ENCODE data around the gene MAP7. TPM values are rescaled to one million over a fixed set of nuclear protein-coding genes. Genes with fewer than 3 reads are reported as not detected.

MAP7 gene
- total RNA-seq, 2 experiments from 2014 or later = 1.1 to 1.3 TPM

DNA sequence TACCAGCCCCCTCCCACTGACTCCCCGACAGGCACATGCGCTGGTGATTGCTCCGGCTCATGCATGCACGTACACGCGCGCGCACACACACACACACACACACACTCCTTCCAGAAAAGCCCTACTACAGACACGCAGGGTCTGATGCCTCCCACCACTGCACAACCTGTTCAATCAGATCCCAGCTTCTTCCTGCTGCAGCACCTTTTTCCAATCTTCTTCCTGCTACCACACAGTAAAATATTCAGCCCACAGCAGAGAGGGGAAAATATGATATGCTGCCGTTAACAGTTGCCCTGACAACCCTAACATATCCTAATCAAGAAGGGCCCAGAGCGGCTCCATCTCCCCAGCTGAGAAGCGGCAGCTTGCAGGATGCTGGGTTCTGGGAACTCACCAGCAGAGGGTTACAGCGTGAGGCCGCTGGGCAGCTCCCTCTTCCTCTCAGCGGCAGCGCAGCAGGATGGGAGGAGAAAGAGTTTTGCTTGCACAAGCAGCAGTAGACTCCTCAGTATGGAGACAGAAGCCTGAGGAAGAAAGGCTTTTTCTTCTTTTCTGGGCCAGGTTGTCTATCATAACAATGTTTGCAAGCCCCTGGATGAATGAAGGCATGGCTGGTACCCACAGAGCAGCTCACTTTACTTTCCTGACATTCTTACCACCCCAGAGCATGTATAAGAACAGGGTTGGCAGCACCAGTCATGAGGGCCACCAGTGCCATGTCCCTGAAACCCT, 23.9 kb downstream of the MAP7 start:
- no peaks in the 10 kb centered on the region for H3K36me3 Mint-ChIP-seq (ENCODE audit: low read depth)
- H3K4me3 Mint-ChIP-seq = peak overlapping the region; percentile 61
- intact Hi-C loops (cut with micrococcal nuclease) = loop anchor here (1.0 to 2.0 kb wide), 4 partner anchors 16 to 266 kb away; partner anchors contain the start of genes BCLAF1 and MAP3K5
- DNase-seq = peak; percentile 73
- H3K9me3 Mint-ChIP-seq = no peaks in the 10 kb centered on the region
- CTCF ChIA-PET = interaction anchor here (0.6 to 1.6 kb wide), 5 partner anchors 16 to 76 kb away, joined by 3 to 5 read pairs (median 4); partner anchors contain the start of gene MAP7
- H3K27me3 Mint-ChIP-seq (ENCODE audit: low read depth) = peaks cover 10% of the 10 kb centered on the region
- peak overlapping the region; percentile 44 for H3K27ac Mint-ChIP-seq
- H3K4me1 Mint-ChIP-seq (ENCODE audit: low read depth) = peaks cover 23% of the 10 kb centered on the region

DNA sequence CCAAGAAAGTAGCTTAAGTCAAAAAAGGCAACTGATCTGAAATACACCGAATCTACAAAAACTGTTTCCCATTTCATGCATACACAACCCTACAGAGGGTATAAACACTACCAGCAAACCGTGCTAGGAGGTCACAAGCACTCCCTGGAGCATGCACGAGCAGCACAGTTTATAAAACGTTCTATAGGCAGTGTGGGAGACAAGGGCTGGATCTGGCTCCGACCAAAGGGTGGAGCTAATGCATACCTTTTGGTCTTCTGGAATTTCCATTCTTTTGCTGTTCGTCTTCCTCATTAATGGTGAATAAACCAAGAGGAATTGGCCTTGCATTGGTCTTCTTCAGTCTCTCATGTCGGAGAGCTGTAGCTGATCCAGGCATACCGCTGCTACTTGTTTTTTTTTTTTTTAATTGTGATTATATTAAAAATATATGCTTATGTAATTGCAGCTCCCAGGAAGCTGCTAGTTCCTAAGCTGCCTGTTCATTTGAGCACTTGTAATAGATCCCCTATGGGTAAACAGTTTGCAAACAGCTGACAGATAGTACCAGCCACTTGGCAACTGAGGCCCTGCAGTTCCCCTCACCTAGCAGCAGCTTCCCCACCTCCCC, 24.5 kb downstream of the MAP7 start:
- CTCF ChIA-PET = interaction anchor here (0.6 to 1.6 kb wide), 7 partner anchors 15 to 529 kb away, joined by 4 to 5 read pairs (median 4); partner anchors contain the start of gene MAP7
- Mint-ChIP-seq H3K27me3 (ENCODE audit: low read depth) (peaks cover 10% of the 10 kb centered on the region), H3K4me1 (ENCODE audit: low read depth) (peaks cover 23% of the 10 kb centered on the region), H3K36me3 (ENCODE audit: low read depth) (no peaks in the 10 kb centered on the region), H3K27ac (no peak overlapping the region), H3K4me3 (no peak overlapping the region), H3K9me3 (no peaks in the 10 kb centered on the region)
- intact Hi-C loops (cut with micrococcal nuclease) = loop anchor here (1.0 to 2.0 kb wide), 4 partner anchors 15 to 267 kb away; partner anchors contain the start of genes BCLAF1 and MAP3K5
- DNase-seq = no peak

DNA sequence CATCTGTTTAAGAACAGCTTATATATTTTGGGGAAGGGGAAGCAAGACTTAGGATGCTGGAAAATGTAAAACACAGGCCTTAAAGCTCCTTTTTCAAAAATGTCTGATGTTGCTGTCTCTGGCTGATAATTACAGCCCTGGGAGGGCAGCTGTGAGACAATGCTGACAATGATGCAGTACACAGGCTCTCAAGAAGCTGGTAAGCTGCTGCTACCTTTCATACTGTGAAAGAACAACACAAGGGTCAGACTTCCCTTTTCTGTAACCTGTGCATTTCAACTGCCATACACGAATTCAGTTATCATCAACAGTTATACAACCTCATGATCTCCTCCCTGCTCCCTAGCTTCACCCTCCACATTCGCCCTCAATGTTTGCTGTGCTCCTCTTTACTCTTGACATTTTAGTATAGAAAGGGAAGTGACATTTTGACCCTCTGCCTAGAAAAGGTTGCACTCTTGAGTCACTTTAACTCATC, 25.2 kb downstream of the MAP7 start:
- CTCF ChIA-PET = interaction anchor here (0.7 to 1.6 kb wide), 3 partner anchors 15 to 90 kb away, joined by 4 read pairs; no protein-coding TSS in a partner anchor
- Mint-ChIP-seq H3K4me1 (ENCODE audit: low read depth) (peaks cover 23% of the 10 kb centered on the region), H3K9me3 (no peaks in the 10 kb centered on the region), H3K4me3 (no peak overlapping the region), H3K27ac (no peak overlapping the region), H3K27me3 (ENCODE audit: low read depth) (peaks cover 10% of the 10 kb centered on the region), H3K36me3 (ENCODE audit: low read depth) (no peaks in the 10 kb centered on the region)
- no peak for DNase-seq
- intact Hi-C loops (cut with micrococcal nuclease) = no loop called here

DNA sequence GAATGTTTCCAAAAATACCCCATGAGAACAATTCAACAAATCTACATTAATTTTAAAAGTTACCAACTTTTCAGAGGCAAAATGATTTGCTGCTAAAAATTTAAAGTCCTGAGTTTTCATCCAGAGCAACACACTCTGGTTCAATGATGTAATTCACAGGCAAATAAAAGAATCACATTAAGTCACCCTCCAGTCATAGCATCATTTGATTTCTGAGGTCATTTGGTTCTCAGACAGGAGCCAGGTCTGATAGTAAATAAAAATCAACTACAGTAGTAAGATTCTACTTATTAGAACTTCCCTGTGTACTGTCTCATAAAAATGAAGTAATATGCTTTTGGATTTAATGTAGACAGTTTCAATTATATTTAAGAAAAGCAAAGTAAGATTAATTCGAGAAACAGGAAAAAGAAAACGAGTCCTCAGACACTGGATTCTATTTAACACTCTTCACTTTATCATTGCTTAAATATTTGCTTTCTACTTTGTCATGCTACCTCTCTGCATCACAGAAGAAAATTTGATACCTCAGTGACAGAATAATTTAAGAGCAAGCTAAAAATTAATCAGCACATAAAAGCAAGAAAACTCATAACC, 25.8 kb downstream of the MAP7 start:
- H3K4me3 Mint-ChIP-seq = no peak overlapping the region
- CTCF ChIA-PET = interaction anchor here (1.1 to 1.6 kb wide), 2 partner anchors 14 to 90 kb away, joined by 4 read pairs; no protein-coding TSS in a partner anchor

DNA sequence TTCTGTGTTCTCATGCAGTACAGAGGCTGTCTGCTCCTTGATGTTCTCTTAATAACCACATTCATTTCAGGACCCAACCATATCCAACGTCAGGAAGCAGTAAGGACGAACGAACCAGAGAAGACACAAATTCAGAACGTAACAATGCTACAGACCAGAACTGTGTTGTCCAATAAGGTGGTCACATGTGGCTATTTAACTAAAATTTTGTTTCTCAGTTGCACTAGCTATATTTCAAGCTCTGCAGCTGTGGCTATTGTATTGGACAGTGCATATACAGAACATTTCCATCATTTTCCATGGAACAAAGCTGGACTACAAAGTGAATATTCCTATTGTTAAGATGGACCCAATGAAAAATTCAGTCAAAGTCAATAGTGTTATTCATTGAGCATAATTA, 27.0 kb downstream of the MAP7 start:
- intact Hi-C loops (cut with micrococcal nuclease) = no loop called here
- H3K27ac Mint-ChIP-seq = no peak overlapping the region
- DNase-seq = no peak
- CTCF ChIA-PET = no interaction called here
- H3K36me3 Mint-ChIP-seq (ENCODE audit: low read depth) = no peaks in the 10 kb centered on the region
- H3K9me3 Mint-ChIP-seq = no peaks in the 10 kb centered on the region
- H3K4me1 Mint-ChIP-seq (ENCODE audit: low read depth) = peaks cover 23% of the 10 kb centered on the region
- H3K4me3 Mint-ChIP-seq = no peak overlapping the region
- peaks cover 7% of the 10 kb centered on the region for H3K27me3 Mint-ChIP-seq (ENCODE audit: low read depth)

More for the DNA sequence above, 25.8 kb downstream of the MAP7 start:
- no peaks in the 10 kb centered on the region for H3K36me3 Mint-ChIP-seq (ENCODE audit: low read depth)
- H3K9me3 Mint-ChIP-seq = no peaks in the 10 kb centered on the region
- peaks cover 10% of the 10 kb centered on the region for H3K27me3 Mint-ChIP-seq (ENCODE audit: low read depth)
- no peak for DNase-seq
- intact Hi-C loops (cut with micrococcal nuclease) = no loop called here
- peaks cover 23% of the 10 kb centered on the region for H3K4me1 Mint-ChIP-seq (ENCODE audit: low read depth)
- no peak overlapping the region for H3K27ac Mint-ChIP-seq

DNA sequence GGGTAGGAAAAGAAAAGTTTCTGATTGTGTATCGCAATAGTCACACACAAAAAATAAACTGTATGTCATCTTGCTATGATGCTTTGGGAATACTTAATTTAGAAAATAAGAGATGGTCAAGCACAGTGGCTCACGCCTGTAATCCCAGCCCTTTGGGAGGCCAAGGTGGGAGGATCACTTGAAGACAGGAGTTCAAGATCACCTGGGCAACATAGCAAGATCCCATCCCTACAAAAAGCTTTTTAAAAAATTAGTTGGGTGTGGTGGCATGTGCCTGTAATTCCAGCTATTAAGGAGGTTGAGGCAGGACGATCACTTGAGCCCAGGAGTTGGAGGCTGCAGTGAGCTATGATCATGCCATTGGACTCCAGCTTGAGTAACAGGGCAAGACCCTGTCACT, 27.6 kb downstream of the MAP7 start:
- no peak overlapping the region for H3K27ac Mint-ChIP-seq
- no peaks in the 10 kb centered on the region for H3K36me3 Mint-ChIP-seq (ENCODE audit: low read depth)
- H3K4me1 Mint-ChIP-seq (ENCODE audit: low read depth) = peaks cover 23% of the 10 kb centered on the region
- DNase-seq = no peak
- H3K4me3 Mint-ChIP-seq = no peak overlapping the region
- CTCF ChIA-PET = interaction anchor here (0.6 kb wide), 1 partner anchor 125 kb away, joined by 4 read pairs; no protein-coding TSS in a partner anchor
- peaks cover 7% of the 10 kb centered on the region for H3K27me3 Mint-ChIP-seq (ENCODE audit: low read depth)
- intact Hi-C loops (cut with micrococcal nuclease) = no loop called here
- no peaks in the 10 kb centered on the region for H3K9me3 Mint-ChIP-seq

DNA sequence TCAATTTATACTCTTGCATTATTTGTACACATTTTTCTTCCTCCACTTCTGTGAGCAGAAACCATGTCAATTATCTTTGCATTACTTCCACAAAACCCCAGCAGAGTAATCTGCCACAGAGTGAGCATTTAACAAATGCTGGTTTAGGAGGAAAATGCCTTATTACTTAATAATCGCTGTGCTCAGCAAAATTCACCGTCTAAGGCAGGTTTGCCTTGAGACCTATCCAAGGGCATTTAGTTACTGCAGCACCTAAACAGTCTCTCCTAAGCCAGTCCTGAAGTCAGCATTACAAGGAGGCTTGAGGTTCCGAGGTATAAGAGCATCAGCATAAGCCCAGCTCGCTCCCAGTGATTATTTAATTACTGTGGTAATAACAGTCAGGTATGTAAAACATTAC, 28.3 kb downstream of the MAP7 start:
- no peaks in the 10 kb centered on the region for H3K9me3 Mint-ChIP-seq
- DNase-seq = no peak
- H3K27me3 Mint-ChIP-seq (ENCODE audit: low read depth) = peaks cover 7% of the 10 kb centered on the region
- H3K27ac Mint-ChIP-seq = no peak overlapping the region
- intact Hi-C loops (cut with micrococcal nuclease) = no loop called here
- no peaks in the 10 kb centered on the region for H3K36me3 Mint-ChIP-seq (ENCODE audit: low read depth)
- H3K4me3 Mint-ChIP-seq = no peak overlapping the region
- CTCF ChIA-PET = no interaction called here
- peaks cover 21% of the 10 kb centered on the region for H3K4me1 Mint-ChIP-seq (ENCODE audit: low read depth)

DNA sequence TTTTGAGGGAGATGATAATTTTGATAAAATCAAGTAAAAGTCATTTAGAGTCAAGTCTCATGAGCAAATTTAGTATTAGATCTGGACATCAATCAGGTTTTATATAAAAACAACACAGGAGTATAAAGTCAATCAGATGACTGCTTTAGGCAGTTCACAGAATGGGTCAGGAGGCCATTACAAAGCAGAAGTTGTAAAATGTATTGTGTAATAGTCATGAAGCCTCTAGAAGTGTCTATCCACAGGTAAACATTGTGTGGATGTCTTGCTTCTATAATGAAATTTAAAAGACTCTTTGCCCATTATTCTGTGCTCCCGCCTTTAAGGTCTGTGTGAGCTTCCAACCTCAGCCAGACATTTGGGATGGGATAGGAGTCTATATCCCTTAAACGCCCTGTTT, 28.8 kb downstream of the MAP7 start:
- no peak for DNase-seq
- H3K27me3 Mint-ChIP-seq (ENCODE audit: low read depth) = peaks cover 4% of the 10 kb centered on the region
- no peaks in the 10 kb centered on the region for H3K36me3 Mint-ChIP-seq (ENCODE audit: low read depth)
- no peak overlapping the region for H3K27ac Mint-ChIP-seq
- peaks cover 16% of the 10 kb centered on the region for H3K4me1 Mint-ChIP-seq (ENCODE audit: low read depth)
- intact Hi-C loops (cut with micrococcal nuclease) = no loop called here
- CTCF ChIA-PET = no interaction called here
- no peak overlapping the region for H3K4me3 Mint-ChIP-seq
- no peaks in the 10 kb centered on the region for H3K9me3 Mint-ChIP-seq

DNA sequence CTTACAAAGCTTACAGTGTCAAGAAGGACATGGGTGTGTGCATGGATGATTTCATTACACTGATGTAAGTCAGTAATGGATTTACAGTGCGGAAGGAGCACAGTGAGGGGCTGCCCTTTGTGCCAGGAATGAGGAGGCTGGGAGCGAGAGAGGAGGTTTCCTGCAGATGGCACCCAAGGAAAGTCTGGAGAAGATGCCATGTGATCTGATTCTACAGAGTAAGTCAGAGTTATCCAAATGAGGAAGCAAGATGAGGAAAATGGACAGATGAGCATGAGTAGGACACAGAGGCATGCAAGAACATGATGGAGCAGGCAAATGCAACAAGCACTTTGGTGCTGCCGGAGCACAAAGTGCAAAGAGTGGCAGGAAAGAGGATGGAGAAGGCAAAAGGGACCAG, 29.7 kb downstream of the MAP7 start:
- Mint-ChIP-seq H3K4me1 (ENCODE audit: low read depth) (peaks cover 9% of the 10 kb centered on the region), H3K9me3 (no peaks in the 10 kb centered on the region), H3K27ac (no peak overlapping the region), H3K36me3 (ENCODE audit: low read depth) (no peaks in the 10 kb centered on the region), H3K27me3 (ENCODE audit: low read depth) (no peaks in the 10 kb centered on the region), H3K4me3 (no peak overlapping the region)
- DNase-seq = no peak
- intact Hi-C loops (cut with micrococcal nuclease) = no loop called here
- CTCF ChIA-PET = interaction anchor here (0.6 to 0.9 kb wide), 2 partner anchors 29 to 42 kb away, joined by 3 to 4 read pairs; partner anchors contain the start of gene MAP7

DNA sequence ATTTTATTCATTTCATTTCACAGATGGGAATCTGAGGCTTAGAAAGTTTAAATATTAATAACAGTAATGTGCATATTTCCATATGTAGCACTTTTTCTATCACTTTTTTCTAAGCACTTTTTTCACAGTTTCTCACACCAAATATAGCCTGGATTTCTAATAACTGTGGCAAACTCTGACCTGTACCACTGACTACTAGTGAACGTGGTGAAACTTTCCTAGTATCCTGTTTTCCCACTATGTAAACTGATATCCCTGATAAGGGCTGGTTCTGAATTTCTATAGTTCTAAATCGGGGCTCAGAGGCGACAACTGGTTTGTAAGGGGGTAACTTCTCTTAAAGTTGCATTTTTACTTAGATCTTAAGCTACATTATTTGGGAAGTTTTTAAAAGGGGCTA, 32.6 kb downstream of the MAP7 start:
- Mint-ChIP-seq H3K27me3 (ENCODE audit: low read depth) (no peaks in the 10 kb centered on the region), H3K9me3 (no peaks in the 10 kb centered on the region), H3K4me1 (ENCODE audit: low read depth) (no peaks in the 10 kb centered on the region), H3K36me3 (ENCODE audit: low read depth) (no peaks in the 10 kb centered on the region), H3K27ac (no peak overlapping the region), H3K4me3 (no peak overlapping the region)
- intact Hi-C loops (cut with micrococcal nuclease) = no loop called here
- CTCF ChIA-PET = interaction anchor here (0.5 kb wide), 1 partner anchor 10 kb away, joined by 3 read pairs; no protein-coding TSS in a partner anchor
- DNase-seq = no peak

DNA sequence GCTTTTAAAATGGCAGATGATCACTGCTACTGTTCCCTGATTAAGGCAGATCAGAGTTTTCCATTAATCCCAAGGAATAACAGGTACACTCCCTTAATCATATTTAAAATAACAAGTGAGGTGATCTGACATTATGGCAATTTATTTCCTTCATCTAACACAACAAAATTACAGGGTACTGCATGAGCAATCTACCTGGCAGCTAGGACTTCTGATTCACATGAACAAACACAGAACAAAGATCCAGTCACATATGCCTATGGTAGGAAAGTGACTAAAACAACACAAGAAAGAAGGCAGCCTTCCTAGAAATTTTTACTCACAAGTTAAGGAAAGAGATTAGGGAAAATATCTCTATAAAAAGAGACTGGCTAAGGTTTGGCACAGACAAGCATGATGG, 33.2 kb downstream of the MAP7 start:
- Mint-ChIP-seq H3K36me3 (ENCODE audit: low read depth) (no peaks in the 10 kb centered on the region), H3K27ac (no peak overlapping the region), H3K27me3 (ENCODE audit: low read depth) (no peaks in the 10 kb centered on the region), H3K4me1 (ENCODE audit: low read depth) (no peaks in the 10 kb centered on the region), H3K4me3 (no peak overlapping the region), H3K9me3 (no peaks in the 10 kb centered on the region)
- CTCF ChIA-PET = no interaction called here
- intact Hi-C loops (cut with micrococcal nuclease) = no loop called here
- no peak for DNase-seq

DNA sequence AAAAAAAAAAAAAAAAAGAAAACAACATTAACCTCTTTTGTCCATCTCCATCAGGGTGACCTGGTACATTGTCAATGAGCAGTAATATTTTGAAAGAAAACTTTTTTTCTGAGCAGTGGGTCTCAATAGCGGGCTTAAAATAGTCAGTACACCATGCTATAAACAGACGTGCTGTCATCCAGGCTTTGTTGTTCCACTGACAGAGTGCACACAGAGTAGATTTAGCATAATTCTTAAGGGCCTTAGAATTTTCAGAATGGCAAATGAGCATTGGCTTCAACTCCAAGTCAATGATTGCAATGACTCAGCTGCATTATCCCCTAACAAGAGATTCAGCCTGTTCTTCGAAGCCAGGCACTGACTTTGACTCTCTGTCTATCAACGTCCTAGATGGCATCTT, 35.6 kb downstream of the MAP7 start:
- no peak for DNase-seq
- Mint-ChIP-seq H3K4me3 (no peak overlapping the region), H3K36me3 (ENCODE audit: low read depth) (no peaks in the 10 kb centered on the region), H3K4me1 (ENCODE audit: low read depth) (peaks cover 12% of the 10 kb centered on the region), H3K27ac (no peak overlapping the region), H3K27me3 (ENCODE audit: low read depth) (no peaks in the 10 kb centered on the region), H3K9me3 (no peaks in the 10 kb centered on the region)
- intact Hi-C loops (cut with micrococcal nuclease) = no loop called here
- CTCF ChIA-PET = no interaction called here
